SIG-M5 (cell line): ENCODE measurements around the gene SRP72.

Experiments
- DNase-seq: peaks from one replicate; lab custom pipeline; 2025; lab: John Stamatoyannopoulos, UW

Gene SRP72

GRCh38 chr4:56465599-56466295 lies 1.7 kb upstream of the SRP72 start:
- no peak for DNase-seq

DNA sequence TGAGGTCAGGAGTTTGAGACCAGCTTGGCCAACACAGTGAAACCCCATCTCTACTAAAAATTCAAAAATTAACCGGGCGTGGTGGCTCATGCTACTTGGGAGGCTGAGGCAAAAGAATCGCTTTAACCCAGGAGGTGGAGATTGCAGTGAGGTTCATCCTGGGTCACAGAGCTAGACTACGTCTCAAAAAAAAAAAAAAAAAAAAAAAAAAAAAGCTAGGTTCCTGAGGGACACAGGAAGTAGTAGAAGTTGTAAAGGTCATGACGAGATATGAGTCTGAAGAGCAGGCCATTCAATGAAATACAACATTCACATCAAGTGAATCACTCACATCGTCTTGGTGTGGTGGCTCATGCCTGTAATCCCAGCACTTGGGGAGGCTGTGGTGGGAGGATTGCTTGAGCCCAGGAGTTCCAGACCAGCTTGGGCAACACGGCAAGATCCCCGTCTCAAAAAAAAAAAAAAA lies 1.1 kb upstream of the SRP72 start:
- DNase-seq = peak; percentile 16

- no peak for DNase-seq
Observed at GRCh38 chr4:56466910-56467283, 520 bp upstream of the SRP72 start.

DNA sequence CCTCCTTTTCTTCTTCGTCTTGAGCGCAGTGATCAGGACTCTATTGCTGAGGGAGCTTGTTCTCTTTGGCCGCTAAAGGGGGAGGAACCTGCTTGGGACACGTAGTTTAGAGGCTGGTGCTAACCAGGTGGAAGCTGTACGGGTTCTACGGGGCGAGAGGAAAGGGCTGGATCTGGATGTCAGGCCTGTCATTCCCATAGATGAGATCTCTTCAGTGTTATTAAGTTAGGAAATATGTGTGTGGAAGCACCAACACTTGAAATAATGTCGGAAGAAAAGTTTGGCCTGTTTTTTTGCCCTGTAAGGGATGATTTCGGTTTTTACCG lies 643 bp downstream of the SRP72 start:
- DNase-seq = no peak

GRCh38 chr4:56469489-56470210 lies 2.2 kb downstream of the SRP72 start:
- DNase-seq = no peak

- no peak for DNase-seq
Observed at GRCh38 chr4:56475917-56476316, 8.5 kb downstream of the SRP72 start.

GRCh38 chr4:56477192-56477702 lies 9.8 kb downstream of the SRP72 start:
- DNase-seq = no peak

DNA sequence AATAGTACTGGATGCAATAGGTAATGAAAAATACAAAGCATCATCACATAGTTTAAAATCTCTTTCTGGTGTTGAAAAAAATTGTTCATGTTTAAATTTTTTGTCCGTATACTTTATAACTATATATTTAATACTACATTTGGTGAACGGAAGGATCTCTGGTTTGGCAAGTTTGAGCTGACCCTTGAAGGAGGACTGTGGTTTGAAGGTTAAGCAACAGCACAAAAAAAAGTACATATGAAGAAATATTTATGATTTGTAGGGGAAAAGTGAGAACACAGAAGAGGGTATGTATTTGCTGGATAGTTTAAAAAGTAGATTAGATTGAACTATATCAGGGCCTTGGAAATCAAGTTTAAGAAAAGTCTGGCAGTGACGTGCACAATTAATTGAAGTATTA lies 13.3 kb downstream of the SRP72 start:
- no peak for DNase-seq

- no peak for DNase-seq
Observed at GRCh38 chr4:56496241-56496640, 28.8 kb downstream of the SRP72 start.

- DNase-seq = no peak
Observed at GRCh38 chr4:56505269-56506130, 38.1 kb downstream of the SRP72 start, which contains the start of gene ARL9. TSS of gene ARL9 (plus strand) at chr4:56505791. CDS start at chr4:56505863, 72 bp downstream.

- DNase-seq = no peak
Observed at GRCh38 chr4:56511098-56511497, 43.7 kb downstream of the SRP72 start.

- no peak for DNase-seq
Observed at GRCh38 chr4:56512166-56512565, 44.7 kb downstream of the SRP72 start.

- no peak for DNase-seq
Observed at GRCh38 chr4:56513517-56513916, 46.1 kb downstream of the SRP72 start.

GRCh38 chr4:56530269-56531148 lies 63.1 kb downstream of the SRP72 start:
- no peak for DNase-seq

GRCh38 chr4:56531149-56531770 lies 63.8 kb downstream of the SRP72 start:
- no peak for DNase-seq

GRCh38 chr4:56531823-56532222 lies 64.4 kb downstream of the SRP72 start:
- DNase-seq = no peak

GRCh38 chr4:56532239-56532638 lies 64.8 kb downstream of the SRP72 start:
- DNase-seq = no peak

- DNase-seq = no peak
Observed at GRCh38 chr4:56535915-56536314, 68.5 kb downstream of the SRP72 start.

GRCh38 chr4:56537147-56537546 lies 69.7 kb downstream of the SRP72 start:
- DNase-seq = no peak

DNA sequence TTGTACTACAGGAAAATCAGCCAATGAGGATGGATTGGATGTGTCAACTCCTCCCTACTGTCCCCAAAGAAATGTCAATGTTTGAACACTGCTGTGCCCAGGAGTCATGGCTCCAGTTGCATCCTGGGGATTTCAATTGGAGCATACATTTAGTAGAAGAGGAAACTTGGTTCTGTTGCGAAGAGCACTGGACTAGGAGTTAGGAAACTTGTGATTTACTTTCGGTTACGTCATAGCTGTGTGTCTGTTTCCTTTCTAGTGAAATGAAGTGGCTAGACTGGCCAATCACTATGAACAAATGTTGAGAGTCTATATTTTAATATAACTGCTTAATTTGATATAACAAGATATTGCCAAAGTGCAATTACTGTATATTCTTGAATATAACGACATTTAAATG lies 73.4 kb downstream of the SRP72 start:
- no peak for DNase-seq

- DNase-seq = no peak
Observed at GRCh38 chr4:56544573-56545131, 77.2 kb downstream of the SRP72 start.
